ENCODE data around the gene DAPL1. TPM values are rescaled to one million over a fixed set of nuclear protein-coding genes. Genes with fewer than 3 reads are reported as not detected.

Gene DAPL1
- total RNA-seq, 2 donors from 2014 or later = not detected

DNA sequence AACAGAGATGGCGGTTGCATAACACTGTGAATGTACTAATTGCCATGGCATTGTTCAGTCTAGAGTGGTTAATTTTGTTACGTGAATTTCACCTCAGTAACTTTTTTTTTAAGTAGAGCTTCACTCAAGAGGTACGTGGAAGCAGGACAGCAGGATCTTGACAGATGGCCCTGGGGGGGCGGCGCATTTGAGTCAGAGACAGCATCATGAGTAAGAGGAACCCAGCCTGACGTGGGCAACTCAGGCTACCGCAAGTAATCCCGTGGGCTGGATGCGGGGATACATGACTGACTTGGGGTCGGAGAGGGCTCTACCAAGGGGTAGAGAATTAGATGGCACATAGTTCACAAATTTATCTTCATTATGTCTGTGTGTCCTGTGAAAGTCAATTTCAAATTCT lies 38.1 kb upstream of the DAPL1 start:
- H3K27ac ChIP-seq = no peak overlapping the region
- DNase-seq (ENCODE audit: low spot score) (no peak), ATAC-seq (ENCODE audit: insufficient number of reproducible peaks, low FRiP score, low read depth) (no peak)
- H3K27me3 ChIP-seq (replicated peaks; ENCODE audit: insufficient read depth) = no peaks in the 10 kb centered on the region
- H3K36me3 ChIP-seq = no peaks in the 10 kb centered on the region
- no peaks in the 10 kb centered on the region for H3K9me3 ChIP-seq
- TF ChIP-seq, protein P1, sequence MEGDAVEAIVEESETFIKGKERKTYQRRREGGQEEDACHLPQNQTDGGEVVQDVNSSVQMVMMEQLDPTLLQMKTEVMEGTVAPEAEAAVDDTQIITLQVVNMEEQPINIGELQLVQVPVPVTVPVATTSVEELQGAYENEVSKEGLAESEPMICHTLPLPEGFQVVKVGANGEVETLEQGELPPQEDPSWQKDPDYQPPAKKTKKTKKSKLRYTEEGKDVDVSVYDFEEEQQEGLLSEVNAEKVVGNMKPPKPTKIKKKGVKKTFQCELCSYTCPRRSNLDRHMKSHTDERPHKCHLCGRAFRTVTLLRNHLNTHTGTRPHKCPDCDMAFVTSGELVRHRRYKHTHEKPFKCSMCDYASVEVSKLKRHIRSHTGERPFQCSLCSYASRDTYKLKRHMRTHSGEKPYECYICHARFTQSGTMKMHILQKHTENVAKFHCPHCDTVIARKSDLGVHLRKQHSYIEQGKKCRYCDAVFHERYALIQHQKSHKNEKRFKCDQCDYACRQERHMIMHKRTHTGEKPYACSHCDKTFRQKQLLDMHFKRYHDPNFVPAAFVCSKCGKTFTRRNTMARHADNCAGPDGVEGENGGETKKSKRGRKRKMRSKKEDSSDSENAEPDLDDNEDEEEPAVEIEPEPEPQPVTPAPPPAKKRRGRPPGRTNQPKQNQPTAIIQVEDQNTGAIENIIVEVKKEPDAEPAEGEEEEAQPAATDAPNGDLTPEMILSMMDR (IDR thresholded peaks at IDR 0.05) = no peak
- peaks cover 2 to 11% of the 10 kb centered on the region in 2 donors for H3K4me1 ChIP-seq (ENCODE audit: control insufficient read depth in 1 of 2, low read depth in 2 of 2)
- no peak overlapping the region for H3K4me3 ChIP-seq

DNA sequence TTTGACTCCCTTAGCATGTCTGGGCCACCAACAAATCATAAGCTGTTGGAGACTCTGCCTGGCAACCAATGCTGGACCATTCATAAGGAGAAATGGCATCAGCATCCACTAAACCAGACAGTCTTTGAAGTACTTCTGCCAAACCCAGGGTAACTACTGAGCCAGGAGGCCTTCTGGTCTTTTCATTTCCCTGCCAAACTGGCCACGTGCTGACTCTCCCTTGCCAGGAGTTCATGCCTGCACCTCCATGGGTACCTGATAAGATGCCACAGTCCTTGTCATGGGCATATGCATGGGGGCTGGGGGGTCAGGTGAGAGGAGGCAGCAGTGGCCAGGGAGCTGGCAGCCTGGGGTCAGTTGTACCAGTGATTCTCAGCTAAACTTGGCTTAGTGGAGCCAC lies 34.2 kb upstream of the DAPL1 start:
- ATAC-seq (ENCODE audit: insufficient number of reproducible peaks, low FRiP score, low read depth) (no peak), DNase-seq (ENCODE audit: low spot score) (no peak)
- no peaks in the 10 kb centered on the region for H3K27me3 ChIP-seq (replicated peaks; ENCODE audit: insufficient read depth)
- no peaks in the 10 kb centered on the region for H3K4me1 ChIP-seq (ENCODE audit: control insufficient read depth in 1 of 2, low read depth in 2 of 2)
- no peak overlapping the region for H3K4me3 ChIP-seq
- TF ChIP-seq, protein P1 (IDR thresholded peaks at IDR 0.05) = no peak
- H3K27ac ChIP-seq = no peak overlapping the region
- no peaks in the 10 kb centered on the region for H3K9me3 ChIP-seq
- no peaks in the 10 kb centered on the region for H3K36me3 ChIP-seq

DNA sequence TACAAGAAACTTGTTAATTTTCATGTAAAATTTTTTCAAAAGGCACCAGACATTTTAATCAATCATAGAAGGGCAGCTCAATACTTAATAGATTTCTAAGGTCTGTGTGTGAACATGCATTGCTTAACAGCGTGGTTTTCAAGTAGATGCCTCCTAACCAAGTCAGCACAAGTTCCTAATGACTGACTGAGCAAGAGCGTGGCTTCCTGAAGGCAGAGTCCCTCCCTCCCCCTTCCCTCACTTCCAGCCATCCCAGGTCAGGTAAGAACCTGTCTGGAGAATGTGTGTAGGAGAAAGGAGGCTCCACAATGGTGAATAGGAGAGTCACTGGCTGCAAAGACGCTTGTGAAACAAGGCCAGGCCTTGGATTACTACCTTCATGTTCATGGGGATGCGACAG lies 33.5 kb upstream of the DAPL1 start:
- Histone ChIP-seq H3K27me3 (replicated peaks; ENCODE audit: insufficient read depth) (no peaks in the 10 kb centered on the region), H3K4me1 (ENCODE audit: control insufficient read depth in 1 of 2, low read depth in 2 of 2) (no peaks in the 10 kb centered on the region), H3K36me3 (no peaks in the 10 kb centered on the region), H3K4me3 (no peak overlapping the region), H3K27ac (no peak overlapping the region), H3K9me3 (no peaks in the 10 kb centered on the region)
- DNase-seq (ENCODE audit: low spot score) (no peak), ATAC-seq (ENCODE audit: insufficient number of reproducible peaks, low FRiP score, low read depth) (no peak)
- TF ChIP-seq, protein P1 (IDR thresholded peaks at IDR 0.05) = no peak

DNA sequence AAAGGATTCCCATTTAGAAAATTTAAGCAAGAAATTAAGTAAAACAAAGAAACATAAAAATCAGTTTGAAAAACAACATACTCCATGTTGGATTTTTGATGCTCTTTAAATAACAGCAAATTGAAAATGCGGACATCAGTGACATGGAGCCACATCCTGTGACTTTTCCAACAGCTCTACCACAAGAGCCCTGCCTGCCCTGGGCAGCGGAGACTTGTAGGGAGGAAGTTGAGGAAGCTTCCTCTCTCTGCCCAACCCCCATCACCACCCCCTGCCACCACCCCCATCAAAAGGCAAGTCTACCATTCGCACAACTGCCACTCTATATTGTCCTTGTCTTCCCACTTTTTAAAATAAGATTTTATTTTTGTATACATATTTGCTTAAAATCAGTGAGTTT lies 32.8 kb upstream of the DAPL1 start:
- Histone ChIP-seq H3K27me3 (replicated peaks; ENCODE audit: insufficient read depth) (no peaks in the 10 kb centered on the region), H3K9me3 (no peaks in the 10 kb centered on the region), H3K27ac (no peak overlapping the region), H3K4me3 (no peak overlapping the region), H3K4me1 (ENCODE audit: control insufficient read depth in 1 of 2, low read depth in 2 of 2) (no peaks in the 10 kb centered on the region), H3K36me3 (no peaks in the 10 kb centered on the region)
- TF ChIP-seq, protein P1 (IDR thresholded peaks at IDR 0.05) = no peak
- ATAC-seq (ENCODE audit: insufficient number of reproducible peaks, low FRiP score, low read depth) (no peak), DNase-seq (ENCODE audit: low spot score) (no peak)

DNA sequence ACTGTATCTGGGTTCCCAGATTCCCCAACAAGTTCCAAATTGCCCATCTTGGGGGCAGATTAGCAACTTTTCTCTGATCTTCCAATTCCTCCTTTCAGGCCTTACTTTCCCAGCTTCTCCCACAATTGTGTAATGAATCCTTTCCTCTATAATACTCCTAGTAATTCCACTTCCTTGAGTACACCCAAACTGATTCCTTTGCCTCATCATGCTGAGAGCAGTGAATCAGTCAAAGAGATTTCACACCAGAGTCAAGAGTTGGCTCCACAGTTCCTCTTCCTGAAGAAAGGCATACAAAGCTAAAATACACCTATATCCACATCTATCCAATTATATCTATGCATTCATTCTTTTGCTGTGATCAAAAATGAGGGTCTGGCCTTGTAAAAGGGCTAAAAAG lies 28.6 kb upstream of the DAPL1 start:
- H3K27me3 ChIP-seq (replicated peaks; ENCODE audit: insufficient read depth) = no peaks in the 10 kb centered on the region
- H3K4me1 ChIP-seq (ENCODE audit: control insufficient read depth in 1 of 2, low read depth in 2 of 2) = no peaks in the 10 kb centered on the region
- no peaks in the 10 kb centered on the region for H3K9me3 ChIP-seq
- no peak overlapping the region for H3K4me3 ChIP-seq
- no peaks in the 10 kb centered on the region for H3K36me3 ChIP-seq
- TF ChIP-seq, protein P1 (IDR thresholded peaks at IDR 0.05) = no peak
- no peak overlapping the region for H3K27ac ChIP-seq
- DNase-seq (ENCODE audit: low spot score) (no peak), ATAC-seq (ENCODE audit: insufficient number of reproducible peaks, low FRiP score, low read depth) (no peak)

Measured in thoracic aorta (tissue), 2 donors.